ENCODE measurements around the gene IFITM5. TPM values are rescaled to one million over a fixed set of nuclear protein-coding genes. Genes with fewer than 3 reads are reported as not detected.

Gene IFITM5
- total RNA-seq, 1 donor from 2014 or later: not detected

GRCh38 chr11:295351-296170, 3.8 kb downstream of the IFITM5 start:
- peaks cover 7% of the 10 kb centered on the region for H3K4me1 Mint-ChIP-seq (ENCODE audit: unreplicated experiment)
- no peak overlapping the region for H3K4me3 Mint-ChIP-seq
- DNase-seq (ENCODE audit: extremely low spot score, unreplicated experiment): no peak
- H3K9me3 Mint-ChIP-seq: no peaks in the 10 kb centered on the region
- H3K27me3 Mint-ChIP-seq: peaks cover 5% of the 10 kb centered on the region
- no peak overlapping the region for H3K27ac Mint-ChIP-seq
- peaks cover 3% of the 10 kb centered on the region for H3K36me3 Mint-ChIP-seq
- TF ChIP-seq, protein P1, sequence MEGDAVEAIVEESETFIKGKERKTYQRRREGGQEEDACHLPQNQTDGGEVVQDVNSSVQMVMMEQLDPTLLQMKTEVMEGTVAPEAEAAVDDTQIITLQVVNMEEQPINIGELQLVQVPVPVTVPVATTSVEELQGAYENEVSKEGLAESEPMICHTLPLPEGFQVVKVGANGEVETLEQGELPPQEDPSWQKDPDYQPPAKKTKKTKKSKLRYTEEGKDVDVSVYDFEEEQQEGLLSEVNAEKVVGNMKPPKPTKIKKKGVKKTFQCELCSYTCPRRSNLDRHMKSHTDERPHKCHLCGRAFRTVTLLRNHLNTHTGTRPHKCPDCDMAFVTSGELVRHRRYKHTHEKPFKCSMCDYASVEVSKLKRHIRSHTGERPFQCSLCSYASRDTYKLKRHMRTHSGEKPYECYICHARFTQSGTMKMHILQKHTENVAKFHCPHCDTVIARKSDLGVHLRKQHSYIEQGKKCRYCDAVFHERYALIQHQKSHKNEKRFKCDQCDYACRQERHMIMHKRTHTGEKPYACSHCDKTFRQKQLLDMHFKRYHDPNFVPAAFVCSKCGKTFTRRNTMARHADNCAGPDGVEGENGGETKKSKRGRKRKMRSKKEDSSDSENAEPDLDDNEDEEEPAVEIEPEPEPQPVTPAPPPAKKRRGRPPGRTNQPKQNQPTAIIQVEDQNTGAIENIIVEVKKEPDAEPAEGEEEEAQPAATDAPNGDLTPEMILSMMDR (conservative IDR thresholded peaks at IDR 0.05): no peak

- H3K27me3 Mint-ChIP-seq: no peaks in the 10 kb centered on the region
- H3K27ac Mint-ChIP-seq: no peak overlapping the region
- no peaks in the 10 kb centered on the region for H3K9me3 Mint-ChIP-seq
- TF ChIP-seq, protein P1 (conservative IDR thresholded peaks at IDR 0.05): no peak
- no peak for DNase-seq (ENCODE audit: extremely low spot score, unreplicated experiment)
- no peak overlapping the region for H3K4me3 Mint-ChIP-seq
- peaks cover 5% of the 10 kb centered on the region for H3K4me1 Mint-ChIP-seq (ENCODE audit: unreplicated experiment)
- H3K36me3 Mint-ChIP-seq: peaks cover 3% of the 10 kb centered on the region
Measured at GRCh38 chr11:294780-295179, 4.5 kb downstream of the IFITM5 start.

GRCh38 chr11:293852-294661, 5.3 kb downstream of the IFITM5 start:
- H3K4me1 Mint-ChIP-seq (ENCODE audit: unreplicated experiment): peaks cover 5% of the 10 kb centered on the region
- no peak for DNase-seq (ENCODE audit: extremely low spot score, unreplicated experiment)
- H3K9me3 Mint-ChIP-seq: no peaks in the 10 kb centered on the region
- no peaks in the 10 kb centered on the region for H3K27me3 Mint-ChIP-seq
- H3K4me3 Mint-ChIP-seq: no peak overlapping the region
- TF ChIP-seq, protein P1 (conservative IDR thresholded peaks at IDR 0.05): no peak
- H3K36me3 Mint-ChIP-seq: peaks cover 3% of the 10 kb centered on the region
- H3K27ac Mint-ChIP-seq: no peak overlapping the region

GRCh38 chr11:293271-293851, 6.0 kb downstream of the IFITM5 start:
- TF ChIP-seq, protein P1 (conservative IDR thresholded peaks at IDR 0.05): no peak
- Mint-ChIP-seq H3K27ac (no peak overlapping the region), H3K36me3 (peaks cover 3% of the 10 kb centered on the region), H3K27me3 (no peaks in the 10 kb centered on the region), H3K4me3 (no peak overlapping the region), H3K4me1 (ENCODE audit: unreplicated experiment) (peaks cover 5% of the 10 kb centered on the region), H3K9me3 (no peaks in the 10 kb centered on the region)
- no peak for DNase-seq (ENCODE audit: extremely low spot score, unreplicated experiment)

GRCh38 chr11:292211-293121, 6.9 kb downstream of the IFITM5 start:
- Mint-ChIP-seq H3K36me3 (peaks cover 3% of the 10 kb centered on the region), H3K27ac (no peak overlapping the region), H3K4me3 (no peak overlapping the region), H3K27me3 (peaks cover 7% of the 10 kb centered on the region), H3K9me3 (no peaks in the 10 kb centered on the region), H3K4me1 (ENCODE audit: unreplicated experiment) (peaks cover 2% of the 10 kb centered on the region)
- TF ChIP-seq, protein P1 (conservative IDR thresholded peaks at IDR 0.05): no peak
- no peak for DNase-seq (ENCODE audit: extremely low spot score, unreplicated experiment)

Data from type B pancreatic cell (in vitro differentiated cells).